H9 (cell line): ENCODE measurements around the gene PRAC2. TPM values are rescaled to one million over a fixed set of nuclear protein-coding genes. Genes with fewer than 3 reads are reported as not detected.

Experiments used
- DNase-seq: peaks from one replicate; pipeline ENCODE4 v3.0.0-alpha.2; 2017
- H2AFZ ChIP-seq: one replicate; pipeline ENCODE4 v1.6.1; 2013; ENCODE audit warnings: mild to moderate bottlenecking, low read length, control low read depth, moderate library complexity
- H2AK5ac ChIP-seq: 2 replicates; pipeline ENCODE4 v1.6.1; 2013; ENCODE audit warnings: low read length, control low read depth, mixed read lengths; ENCODE audit not compliant: insufficient read length
- H2BK120ac ChIP-seq: one replicate; pipeline ENCODE4 v1.6.1; 2013; ENCODE audit warnings: low read depth, mild to moderate bottlenecking, low read length, control low read depth, inconsistent platforms; ENCODE audit not compliant: poor library complexity, severe bottlenecking
- H2BK12ac ChIP-seq: 2 replicates; pipeline ENCODE4 v1.6.1; 2013; ENCODE audit warnings: low read length, control low read depth, mixed read lengths, low read depth; ENCODE audit not compliant: insufficient read length
- H2BK15ac ChIP-seq: 2 replicates; pipeline ENCODE4 v1.6.1; 2013; ENCODE audit warnings: low read depth, low read length, control low read depth
- H2BK20ac ChIP-seq: one replicate; pipeline ENCODE4 v1.6.1; 2013; ENCODE audit warnings: low read depth, mild to moderate bottlenecking, low read length, control low read depth, inconsistent platforms; ENCODE audit not compliant: poor library complexity, severe bottlenecking
- H2BK5ac ChIP-seq: 2 replicates; pipeline ENCODE4 v1.6.1; 2013; ENCODE audit warnings: low read length, control low read depth, mixed read lengths; ENCODE audit not compliant: insufficient read length
- H3K14ac ChIP-seq: 2 replicates; pipeline ENCODE4 v1.6.1; 2013; ENCODE audit warnings: low read length, control low read depth; ENCODE audit not compliant: insufficient read depth
- H3K18ac ChIP-seq: 2 replicates; pipeline ENCODE4 v1.6.1; 2013; ENCODE audit warnings: low read depth, mild to moderate bottlenecking, mixed read lengths, low read length, control low read depth; ENCODE audit not compliant: insufficient read length
- H3K23ac ChIP-seq: 2 replicates; pipeline ENCODE4 v1.6.1; 2013; ENCODE audit warnings: low read length, control low read depth, mixed read lengths, low read depth; ENCODE audit not compliant: insufficient read length
- H3K23me2 ChIP-seq: 2 replicates; pipeline ENCODE4 v1.6.1; 2013; ENCODE audit warnings: low read depth, mild to moderate bottlenecking, mixed read lengths, low read length, control low read depth; ENCODE audit not compliant: insufficient read length, poor library complexity, severe bottlenecking
- H3K27ac ChIP-seq: 2 replicates; pipeline ENCODE4 v1.5.1; 2013; ENCODE audit warnings: low read length, control low read depth, mixed read lengths, low read depth; ENCODE audit not compliant: insufficient read length
- H3K27me3 ChIP-seq: 2 replicates; pipeline ENCODE4 v1.6.1; 2013; ENCODE audit warnings: low read length, control low read depth, inconsistent platforms; ENCODE audit not compliant: insufficient read depth
- H3K4ac ChIP-seq: 2 replicates; pipeline ENCODE4 v1.6.1; 2013; ENCODE audit warnings: low read depth, mild to moderate bottlenecking, control low read depth, inconsistent platforms, low read length, moderate library complexity
- H3K4me1 ChIP-seq: 2 replicates; pipeline ENCODE4 v1.6.1; 2013; ENCODE audit warnings: low read length, control low read depth, inconsistent platforms; ENCODE audit not compliant: insufficient read depth
- H3K4me2 ChIP-seq: 2 replicates; pipeline ENCODE4 v1.6.1; 2013; ENCODE audit warnings: low read length, control low read depth, mixed read lengths; ENCODE audit not compliant: insufficient read length, insufficient read depth
- H3K56ac ChIP-seq: 2 replicates; pipeline ENCODE4 v1.6.1; 2013; ENCODE audit warnings: low read depth, mild to moderate bottlenecking, mixed read lengths, low read length, control low read depth; ENCODE audit not compliant: insufficient read length
- H3K79me1 ChIP-seq: 2 replicates; pipeline ENCODE4 v1.6.1; 2013; ENCODE audit warnings: low read depth, mild to moderate bottlenecking, moderate library complexity, low read length, control low read depth, inconsistent platforms; ENCODE audit not compliant: insufficient read depth, poor library complexity, severe bottlenecking
- H3K79me2 ChIP-seq: 2 replicates; pipeline ENCODE4 v1.6.1; 2013; ENCODE audit warnings: low read length, control low read depth, inconsistent platforms; ENCODE audit not compliant: insufficient read depth
- H3K9ac ChIP-seq: 2 replicates; pipeline ENCODE4 v1.6.1; 2013; ENCODE audit warnings: low read length, control low read depth, mixed read lengths; ENCODE audit not compliant: insufficient read length; ENCODE audit errors: extremely low read depth
- H3K9me3 ChIP-seq: one replicate; pipeline ENCODE4 v1.6.1; 2013; ENCODE audit warnings: low read depth, low read length, inconsistent platforms; ENCODE audit not compliant: control insufficient read depth
- H3T11ph ChIP-seq: one replicate; pipeline ENCODE4 v1.6.1; 2013; ENCODE audit warnings: mild to moderate bottlenecking, low read length, control low read depth, inconsistent platforms
- H4K20me1 ChIP-seq: one replicate; pipeline ENCODE4 v1.6.1; 2013; ENCODE audit not compliant: control insufficient read depth, insufficient read length, insufficient read depth
- H4K5ac ChIP-seq: 2 replicates; pipeline ENCODE4 v1.6.1; 2013; ENCODE audit warnings: low read depth, mild to moderate bottlenecking, mixed read lengths, low read length, control low read depth; ENCODE audit not compliant: insufficient read length
- H4K8ac ChIP-seq: replicated peaks from 2 replicates; pipeline ENCODE4 v1.6.1; 2013; ENCODE audit warnings: low read length, control low read depth, mixed read lengths, low read depth; ENCODE audit not compliant: insufficient read length
- H4K91ac ChIP-seq: 2 replicates; pipeline ENCODE4 v1.6.1; 2013; ENCODE audit warnings: low read depth, mild to moderate bottlenecking, moderate library complexity, mixed read lengths, low read length, control low read depth; ENCODE audit not compliant: insufficient read length
- H3K27ac Mint-ChIP-seq, 3 experiments: 2 replicates in 2 of 3; 3 replicates in 1 of 3; pipeline ENCODE4 v1.8.0; 2020 to 2021; ENCODE audit warnings: mixed read lengths in 3 of 3, mild to moderate bottlenecking in 1 of 3, moderate library complexity in 1 of 3
- H3K27me3 Mint-ChIP-seq: 2 replicates; pipeline ENCODE4 v1.8.0; 2021; ENCODE audit warnings: low read depth, mild to moderate bottlenecking, moderate library complexity, mixed read lengths
- H3K36me3 Mint-ChIP-seq, 3 experiments: 2 replicates in 2 of 3; 3 replicates in 1 of 3; pipeline ENCODE4 v1.8.0; 2020 to 2021; ENCODE audit warnings: low read depth in 3 of 3, mixed read lengths in 3 of 3; ENCODE audit not compliant: insufficient read depth in 1 of 3
- H3K4me1 Mint-ChIP-seq, 2 experiments: 2 replicates each; pipeline ENCODE4 v1.8.0; 2020; ENCODE audit warnings: mixed read lengths in 2 of 2
- H3K4me3 Mint-ChIP-seq, 2 experiments: 2 replicates in 1 of 2; 3 replicates in 1 of 2; pipeline ENCODE4 v1.8.0; 2020 to 2021; ENCODE audit warnings: mild to moderate bottlenecking in 2 of 2, mixed read lengths in 2 of 2, moderate library complexity in 1 of 2
- H3K9me3 Mint-ChIP-seq, 2 experiments: 2 replicates in 1 of 2; 3 replicates in 1 of 2; pipeline ENCODE4 v1.8.0; 2020; ENCODE audit warnings: mild to moderate bottlenecking in 2 of 2, mixed read lengths in 2 of 2, moderate library complexity in 1 of 2
- CTCF ChIP-seq: fragments of 200-600 bp; sonication (generic); conservative IDR thresholded peaks from 3 replicates; pipeline ENCODE4 v1.8.0; 2021; ENCODE audit warnings: antibody characterized with exemption, mild to moderate bottlenecking
- WGBS: extraction: QIAGEN DNeasy Blood & Tissue Kit; methylation state at CpG from one replicate; pipeline ENCODE4 v1.1.7; 2013; ENCODE audit warnings: missing lambda C conversion rate, low lambda C conversion rate, mixed read lengths; ENCODE audit not compliant: insufficient read length; ENCODE audit errors: extremely low coverage; 5-methylcytosine and 5-hydroxymethylcytosine counted together
- total RNA-seq: library from RNA; stranded (reverse); gene quantifications from 2 replicates; pipeline ENCODE4 v1.2.1, GENCODE V29; 2021

Gene PRAC2
- total RNA-seq, 1 experiment from 2014 or later = not detected

- Histone ChIP-seq H2BK120ac (no peak overlapping the region), H2BK12ac (no peak overlapping the region), H3K9ac (no peak overlapping the region), H2BK15ac (no peak overlapping the region), H2AFZ (no peak overlapping the region), H3K79me2 (no peaks in the 10 kb centered on the region), H3K27me3 (peaks cover 99% of the 10 kb centered on the region), H3K23ac (no peak overlapping the region), H2BK5ac (no peak overlapping the region), H3K56ac (no peak overlapping the region), H3K79me1 (no peaks in the 10 kb centered on the region), H4K8ac (no peak overlapping the region), H3K4me1 (no peaks in the 10 kb centered on the region), H3K14ac (no peak overlapping the region), H3K9me3 (no peaks in the 10 kb centered on the region), H3K23me2 (peaks cover 2% of the 10 kb centered on the region), H3T11ph (no peak overlapping the region), H3K18ac (no peak overlapping the region), H3K4me2 (no peak overlapping the region), H2AK5ac (no peak overlapping the region), H4K5ac (no peak overlapping the region), H3K27ac (no peak overlapping the region), H4K20me1 (peaks cover 2% of the 10 kb centered on the region), H2BK20ac (no peak overlapping the region), H4K91ac (no peak overlapping the region), H3K4ac (no peak overlapping the region)
- Mint-ChIP-seq H3K4me1 (peaks cover 12 to 16% of the 10 kb centered on the region in 2 experiments), H3K4me3 (peak overlapping the region in 1 of 2 experiments; percentile 5; a peak in 2 of 5 replicates), H3K9me3 (peaks cover 0 to 14% of the 10 kb centered on the region in 2 experiments; a peak in 2 of 5 replicates), H3K27me3 (peaks cover 100% of the 10 kb centered on the region), H3K36me3 (no peaks in the 10 kb centered on the region), H3K27ac (no peak overlapping the region)
- TF ChIP-seq CTCF = no peak
- WGBS = no CpG with 5 or more reads among the region's 22 CpGs
- DNase-seq = no peak
Measured at GRCh38 chr17:48733632-48734328, 10.8 kb downstream of the PRAC2 start.
